GM21367 (cell line): Measurements from ENCODE around the gene HMX1.

ENCODE experiments used
- ATAC-seq: cut with Tn5 transposase; IDR thresholded peaks from one replicate; pipeline ENCODE4 v1.9.1; 2021; ENCODE audit not compliant: unreplicated experiment

HMX1 gene

DNA sequence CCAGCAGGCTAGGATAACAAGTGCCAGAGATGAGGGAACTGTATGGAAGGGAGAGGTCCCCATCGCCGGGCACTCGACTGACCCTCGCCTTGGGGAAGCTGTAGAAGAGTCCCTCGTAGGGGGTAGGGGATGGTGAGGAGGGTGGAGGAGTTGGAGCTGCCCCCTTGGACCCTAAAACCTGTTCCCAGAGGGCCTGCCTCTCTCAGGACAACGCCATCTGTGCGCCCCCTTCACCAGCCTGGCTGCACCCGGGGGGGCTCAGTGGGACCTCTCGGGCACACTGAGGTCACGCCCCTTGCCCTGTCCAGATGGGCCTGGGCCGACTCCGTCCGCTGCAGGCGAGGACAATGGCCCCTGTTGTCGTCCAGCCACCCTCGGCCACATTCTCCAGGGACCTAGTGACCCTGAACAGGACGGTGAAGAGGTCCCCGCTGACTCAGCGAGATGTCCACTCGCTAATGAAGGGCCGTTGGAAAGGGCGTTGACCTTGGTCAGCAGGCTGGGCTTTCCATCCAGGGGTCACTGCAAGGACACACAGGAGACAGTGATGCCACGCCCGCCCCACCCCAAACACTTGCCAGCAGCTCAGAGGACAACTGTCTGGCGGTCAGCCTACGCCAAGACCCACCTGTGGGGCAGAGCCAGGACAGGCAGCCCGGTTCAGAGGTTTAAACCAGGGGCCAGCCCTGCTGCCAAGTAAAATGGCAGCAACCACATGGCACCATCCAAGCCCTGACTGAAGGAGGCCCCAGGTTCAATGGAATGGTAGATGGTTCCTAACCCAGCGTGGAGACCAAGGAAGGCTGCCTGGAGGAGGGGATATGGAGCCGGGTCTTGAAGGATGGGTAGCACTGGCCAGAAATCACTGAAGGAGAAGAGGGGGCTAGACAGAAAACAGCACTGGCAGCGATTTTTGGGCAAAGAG is 51.2 kb downstream of the HMX1 start:
- ATAC-seq, result no peak

DNA sequence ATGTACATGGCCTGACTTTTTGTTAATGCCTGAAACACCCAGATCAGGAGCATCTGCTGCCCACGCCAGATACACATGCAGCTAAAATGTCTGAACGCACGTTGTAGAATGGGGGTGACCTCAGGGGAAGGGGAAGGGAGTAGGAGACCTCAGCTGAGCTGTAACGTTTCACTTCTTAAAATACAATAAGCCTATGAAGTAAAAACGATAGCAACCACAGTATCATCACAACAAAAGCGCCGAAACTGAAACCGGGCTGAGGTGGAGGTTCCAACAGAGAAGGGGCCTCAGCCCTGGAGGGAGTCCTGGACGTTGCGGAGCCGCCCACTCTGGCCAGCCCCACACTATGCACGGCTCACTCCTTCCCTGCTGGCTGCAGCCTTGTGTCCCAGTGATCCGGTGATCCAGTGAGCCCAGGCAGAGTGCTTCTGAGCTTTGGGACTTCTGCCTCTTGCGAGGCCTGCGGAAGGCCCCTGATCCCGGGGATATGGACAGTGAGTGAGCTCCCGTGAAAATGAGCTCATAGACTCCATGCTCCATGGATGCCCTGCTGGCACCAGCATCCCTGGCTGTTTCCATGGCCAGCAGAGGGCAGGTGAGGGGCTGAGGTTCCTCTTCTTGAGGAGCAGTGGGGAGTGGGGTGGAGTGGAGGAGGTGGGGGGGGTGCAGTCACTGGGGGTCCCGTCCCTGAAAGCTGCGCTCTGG is 52.0 kb downstream of the HMX1 start:
- ATAC-seq, result no peak

- no peak for ATAC-seq
Observed at GRCh38 chr4:8819019-8819418, 52.6 kb downstream of the HMX1 start.

DNA sequence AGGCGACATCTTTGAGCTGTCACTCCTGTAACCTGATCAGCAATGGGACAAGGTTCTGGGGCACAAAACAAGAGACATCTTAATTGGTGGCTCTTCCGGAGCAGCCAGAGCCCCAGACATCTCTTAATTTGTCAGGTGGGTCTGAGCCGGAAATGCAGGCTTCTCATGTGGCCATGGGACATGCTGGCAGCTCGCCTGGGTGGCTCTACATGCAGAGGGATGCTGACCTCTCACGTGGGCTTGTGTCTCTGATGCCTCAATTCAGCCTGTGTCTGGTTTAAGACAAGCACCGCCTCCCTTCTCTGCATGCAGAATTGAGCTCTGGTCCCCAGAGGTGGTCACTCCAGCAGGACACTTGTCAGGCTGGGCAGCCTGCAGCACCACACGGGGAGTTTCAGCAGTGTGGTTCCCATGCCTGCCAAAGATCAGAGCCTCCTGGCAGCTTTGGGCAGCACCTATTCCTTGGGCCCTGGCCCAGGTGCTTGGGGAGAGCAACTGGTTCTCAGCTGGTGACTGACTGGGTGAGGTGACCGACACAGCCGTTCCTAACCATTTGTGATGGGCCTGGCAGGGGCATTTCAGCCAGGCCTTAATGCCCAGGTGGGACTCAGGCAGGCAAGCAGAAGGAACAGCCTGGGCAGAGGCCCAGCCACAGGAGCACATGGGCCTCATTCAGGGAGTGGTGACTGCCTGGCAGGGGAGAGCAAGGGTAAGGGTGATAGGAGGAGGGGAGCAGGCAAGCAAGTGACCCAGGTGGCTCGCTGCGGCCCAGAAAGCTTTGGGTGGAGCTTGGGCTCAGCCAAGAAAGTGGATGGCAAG is 53.4 kb downstream of the HMX1 start:
- no peak for ATAC-seq

GRCh38 chr4:8817813-8818062 is 53.9 kb downstream of the HMX1 start:
- no peak for ATAC-seq

GRCh38 chr4:8817096-8817812 is 54.4 kb downstream of the HMX1 start:
- ATAC-seq, result no peak
